HEK293 (cell line): ENCODE measurements around the gene RABEPK.

ENCODE experiments used
- CTCF ChIA-PET: fragments of 350-600 bp; formaldehyde crosslinking; extraction: SDS; loops from one replicate; lab custom pipeline; 2021; ENCODE audit warnings: antibody characterized with exemption; lab: Yijun Ruan, JAX
- POLR2A ChIA-PET: fragments of 300-600 bp; formaldehyde crosslinking; extraction: SDS; loops from one replicate; lab custom pipeline; 2020; ENCODE audit warnings: antibody characterized with exemption, inconsistent platforms; lab: Yijun Ruan, JAX
- H3K27ac ChIP-seq: fragments of 200-500 bp; sonication (Bioruptor generic); 2 replicates; pipeline ENCODE4 v1.5.1; 2014; ENCODE audit warnings: low read depth, low read length, control low read depth, inconsistent platforms; ENCODE audit errors: extremely low read depth
- H3K36me3 ChIP-seq, 2 experiments: fragments of 200-500 bp in 1 of 2; sonication (Bioruptor generic) in 1 of 2; 1 replicate in 1 of 2; 2 replicates in 1 of 2; pipeline ENCODE4 v1.5.1; 2014 to 2017; ENCODE audit warnings: inconsistent platforms in 2 of 2, low read length in 2 of 2; ENCODE audit not compliant: control insufficient read depth in 2 of 2, insufficient read depth in 1 of 2
- H3K4me1 ChIP-seq: fragments of 200-500 bp; sonication (Bioruptor generic); 2 replicates; pipeline ENCODE4 v1.5.1; 2014; ENCODE audit warnings: mild to moderate bottlenecking, low read length, inconsistent platforms; ENCODE audit not compliant: control insufficient read depth, insufficient read depth
- H3K4me3 ChIP-seq: 2 replicates; pipeline ENCODE4 v1.5.1; 2011; ENCODE audit warnings: low read depth, mild to moderate bottlenecking, control low read depth, low read length, moderate library complexity
- H3K9me3 ChIP-seq: fragments of 200-500 bp; sonication (Bioruptor generic); 2 replicates; pipeline ENCODE4 v1.5.1; 2014; ENCODE audit warnings: low read depth, low read length, inconsistent platforms; ENCODE audit not compliant: control insufficient read depth, insufficient read depth
- EGR2 ChIP-seq: fragments of 450-650 bp; formaldehyde crosslinking; IDR thresholded peaks from 2 replicates; pipeline ENCODE4 v1.5.1; 2016; ENCODE audit warnings: low read depth, missing biosample characterization, missing genetic modification characterization
- GLIS1 ChIP-seq: fragments of 450-650 bp; formaldehyde crosslinking; IDR thresholded peaks from 2 replicates; pipeline ENCODE4 v1.5.1; 2016; ENCODE audit warnings: missing biosample characterization, missing genetic modification characterization
- IKZF3 ChIP-seq: fragments of 450-650 bp; IDR thresholded peaks from 2 replicates; pipeline ENCODE4 v1.5.0; 2018; ENCODE audit warnings: missing biosample characterization, mild to moderate bottlenecking, missing genetic modification characterization, moderate library complexity
- KLF9 ChIP-seq: fragments of 450-650 bp; formaldehyde crosslinking; IDR thresholded peaks from 2 replicates; pipeline ENCODE4 v1.5.1; 2016; ENCODE audit warnings: missing biosample characterization, missing genetic modification characterization, low read depth
- PRDM1 ChIP-seq: fragments of 450-650 bp; formaldehyde crosslinking; IDR thresholded peaks from 2 replicates; pipeline ENCODE4; 2016; ENCODE audit warnings: missing biosample characterization, missing genetic modification characterization
- TRIM28 ChIP-seq: IDR thresholded peaks from 2 replicates; pipeline ENCODE4 v1.6.1; 2011; ENCODE audit warnings: low read length, control low read depth, borderline replicate concordance
- YY2 ChIP-seq: fragments of 450-650 bp; formaldehyde crosslinking; IDR thresholded peaks from 2 replicates; pipeline ENCODE4 v1.5.1; 2016; ENCODE audit warnings: missing biosample characterization, missing genetic modification characterization
- ZBTB17 ChIP-seq: fragments of 450-650 bp; formaldehyde crosslinking; IDR thresholded peaks from 2 replicates; pipeline ENCODE4 v1.5.1; 2016; ENCODE audit warnings: missing biosample characterization, missing genetic modification characterization
- ZBTB21 ChIP-seq: fragments of 450-650 bp; formaldehyde crosslinking; IDR thresholded peaks from 2 replicates; pipeline ENCODE4 v1.5.1; 2017; ENCODE audit warnings: missing biosample characterization, missing genetic modification characterization
- ZBTB48 ChIP-seq: fragments of 450-650 bp; formaldehyde crosslinking; IDR thresholded peaks from 2 replicates; pipeline ENCODE4 v1.5.1; 2016; ENCODE audit warnings: missing biosample characterization, missing genetic modification characterization
- ZFHX2 ChIP-seq: fragments of 450-650 bp; formaldehyde crosslinking; conservative IDR thresholded peaks from 2 replicates; pipeline ENCODE4 v1.5.1; 2016; ENCODE audit warnings: missing biosample characterization, missing genetic modification characterization
- ZNF16 ChIP-seq: fragments of 450-650 bp; formaldehyde crosslinking; IDR thresholded peaks from 2 replicates; pipeline ENCODE4 v1.5.1; 2016; ENCODE audit warnings: low read depth, missing biosample characterization, missing genetic modification characterization
- ZNF174 ChIP-seq: fragments of 450-650 bp; formaldehyde crosslinking; IDR thresholded peaks from 2 replicates; pipeline ENCODE4 v1.5.0; 2017; ENCODE audit warnings: missing biosample characterization, mild to moderate bottlenecking, missing genetic modification characterization
- ZNF335 ChIP-seq: fragments of 450-650 bp; formaldehyde crosslinking; conservative IDR thresholded peaks from 2 replicates; pipeline ENCODE4 v1.5.1; 2016; ENCODE audit warnings: missing biosample characterization, missing genetic modification characterization
- ZNF501 ChIP-seq: fragments of 450-650 bp; formaldehyde crosslinking; IDR thresholded peaks from 2 replicates; pipeline ENCODE4 v1.5.1; 2016; ENCODE audit warnings: missing biosample characterization, missing genetic modification characterization
- ZNF600 ChIP-seq: fragments of 450-650 bp; formaldehyde crosslinking; IDR thresholded peaks from 2 replicates; pipeline ENCODE4 v1.5.1; 2016; ENCODE audit warnings: missing biosample characterization, missing genetic modification characterization
- ZNF610 ChIP-seq: fragments of 450-650 bp; formaldehyde crosslinking; IDR thresholded peaks from 2 replicates; pipeline ENCODE4 v1.5.1; 2016; ENCODE audit warnings: missing biosample characterization, missing genetic modification characterization, borderline replicate concordance
- ZNF660 ChIP-seq: fragments of 450-650 bp; IDR thresholded peaks from 2 replicates; pipeline ENCODE4 v1.5.1; 2018; ENCODE audit warnings: missing biosample characterization, mild to moderate bottlenecking, missing genetic modification characterization
- ZNF670 ChIP-seq: fragments of 450-650 bp; formaldehyde crosslinking; IDR thresholded peaks from 2 replicates; pipeline ENCODE4 v1.5.1; 2016; ENCODE audit warnings: missing biosample characterization, missing genetic modification characterization, low read depth
- ZNF76 ChIP-seq: fragments of 450-650 bp; formaldehyde crosslinking; IDR thresholded peaks from 2 replicates; pipeline ENCODE4; 2016; ENCODE audit warnings: low read depth, missing biosample characterization, missing genetic modification characterization, borderline replicate concordance
- ZNF777 ChIP-seq: fragments of 450-650 bp; formaldehyde crosslinking; IDR thresholded peaks from 2 replicates; pipeline ENCODE4 v1.5.1; 2017; ENCODE audit warnings: missing biosample characterization, missing genetic modification characterization, borderline replicate concordance
- ZXDB ChIP-seq: fragments of 450-650 bp; formaldehyde crosslinking; IDR thresholded peaks from 2 replicates; pipeline ENCODE4 v1.5.1; 2016; ENCODE audit warnings: missing biosample characterization, missing genetic modification characterization
- TF ChIP-seq, protein P1 (sequence below): fragments of 450-650 bp; formaldehyde crosslinking; IDR thresholded peaks from 2 replicates; pipeline ENCODE4 v1.5.1; 2017; ENCODE audit warnings: missing biosample characterization, missing genetic modification characterization
- TF ChIP-seq, protein P2 (sequence below): fragments of 450-650 bp; formaldehyde crosslinking; IDR thresholded peaks from 2 replicates; pipeline ENCODE4 v1.5.1; 2016; ENCODE audit warnings: missing biosample characterization, missing genetic modification characterization
- TF ChIP-seq, protein P3 (sequence below): fragments of 450-650 bp; formaldehyde crosslinking; IDR thresholded peaks from 2 replicates; pipeline ENCODE4 v1.5.1; 2016; ENCODE audit warnings: missing biosample characterization, missing genetic modification characterization

The RABEPK gene

DNA sequence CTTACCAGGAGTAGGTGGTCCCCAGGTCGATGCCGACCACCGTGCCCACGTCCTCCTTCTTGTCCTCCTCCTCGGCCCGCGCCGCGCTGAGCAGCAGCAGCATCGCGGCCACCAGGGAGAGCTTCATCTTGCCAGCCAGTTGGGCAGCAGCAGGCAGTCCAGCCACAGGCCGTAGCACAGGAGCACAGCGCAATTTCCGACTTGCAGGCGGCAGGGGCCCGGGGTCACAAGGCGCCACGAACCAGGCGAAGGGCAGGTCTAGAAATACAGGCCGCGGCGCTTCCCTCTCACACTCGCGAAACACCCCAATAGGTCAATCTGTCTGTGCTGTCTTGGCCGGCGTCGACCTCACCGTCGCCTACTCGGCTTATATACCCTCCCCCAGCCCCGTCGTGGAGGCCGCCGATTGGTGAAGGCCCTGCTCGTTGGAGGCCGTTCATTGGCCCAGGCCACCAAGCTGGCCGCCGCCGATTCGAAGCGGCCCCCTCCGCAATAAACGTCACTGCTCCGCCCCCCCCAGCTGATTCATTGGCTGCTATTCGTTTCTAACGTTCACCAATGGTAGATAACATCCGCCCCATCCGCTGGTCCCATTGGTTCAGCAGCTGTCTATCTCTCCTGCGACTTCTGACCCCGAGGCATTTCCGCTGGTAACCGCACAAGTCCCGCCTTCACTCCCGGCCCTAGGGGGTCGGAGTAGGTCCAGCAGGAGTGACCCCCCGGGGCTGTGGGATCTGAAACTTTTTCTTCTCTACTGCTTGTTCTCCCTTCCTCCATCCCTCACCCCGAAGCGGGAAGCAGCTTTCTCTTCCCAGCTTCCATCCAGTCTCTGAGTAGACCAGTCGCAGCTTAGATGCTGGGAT, 40.9 kb downstream of the RABEPK start, which contains the start of gene HSPA5 (continued):
- TF ChIP-seq, protein P1, sequence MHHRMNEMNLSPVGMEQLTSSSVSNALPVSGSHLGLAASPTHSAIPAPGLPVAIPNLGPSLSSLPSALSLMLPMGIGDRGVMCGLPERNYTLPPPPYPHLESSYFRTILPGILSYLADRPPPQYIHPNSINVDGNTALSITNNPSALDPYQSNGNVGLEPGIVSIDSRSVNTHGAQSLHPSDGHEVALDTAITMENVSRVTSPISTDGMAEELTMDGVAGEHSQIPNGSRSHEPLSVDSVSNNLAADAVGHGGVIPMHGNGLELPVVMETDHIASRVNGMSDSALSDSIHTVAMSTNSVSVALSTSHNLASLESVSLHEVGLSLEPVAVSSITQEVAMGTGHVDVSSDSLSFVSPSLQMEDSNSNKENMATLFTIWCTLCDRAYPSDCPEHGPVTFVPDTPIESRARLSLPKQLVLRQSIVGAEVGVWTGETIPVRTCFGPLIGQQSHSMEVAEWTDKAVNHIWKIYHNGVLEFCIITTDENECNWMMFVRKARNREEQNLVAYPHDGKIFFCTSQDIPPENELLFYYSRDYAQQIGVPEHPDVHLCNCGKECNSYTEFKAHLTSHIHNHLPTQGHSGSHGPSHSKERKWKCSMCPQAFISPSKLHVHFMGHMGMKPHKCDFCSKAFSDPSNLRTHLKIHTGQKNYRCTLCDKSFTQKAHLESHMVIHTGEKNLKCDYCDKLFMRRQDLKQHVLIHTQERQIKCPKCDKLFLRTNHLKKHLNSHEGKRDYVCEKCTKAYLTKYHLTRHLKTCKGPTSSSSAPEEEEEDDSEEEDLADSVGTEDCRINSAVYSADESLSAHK (tag by site-specific recombination) = 0 out of 2 replicates have a peak, but pooled peaks have one; percentile 10
- no peak for TF ChIP-seq ZNF16 (tag by site-specific recombination)
- TF ChIP-seq, all 188 proteins: peak for 48

DNA sequence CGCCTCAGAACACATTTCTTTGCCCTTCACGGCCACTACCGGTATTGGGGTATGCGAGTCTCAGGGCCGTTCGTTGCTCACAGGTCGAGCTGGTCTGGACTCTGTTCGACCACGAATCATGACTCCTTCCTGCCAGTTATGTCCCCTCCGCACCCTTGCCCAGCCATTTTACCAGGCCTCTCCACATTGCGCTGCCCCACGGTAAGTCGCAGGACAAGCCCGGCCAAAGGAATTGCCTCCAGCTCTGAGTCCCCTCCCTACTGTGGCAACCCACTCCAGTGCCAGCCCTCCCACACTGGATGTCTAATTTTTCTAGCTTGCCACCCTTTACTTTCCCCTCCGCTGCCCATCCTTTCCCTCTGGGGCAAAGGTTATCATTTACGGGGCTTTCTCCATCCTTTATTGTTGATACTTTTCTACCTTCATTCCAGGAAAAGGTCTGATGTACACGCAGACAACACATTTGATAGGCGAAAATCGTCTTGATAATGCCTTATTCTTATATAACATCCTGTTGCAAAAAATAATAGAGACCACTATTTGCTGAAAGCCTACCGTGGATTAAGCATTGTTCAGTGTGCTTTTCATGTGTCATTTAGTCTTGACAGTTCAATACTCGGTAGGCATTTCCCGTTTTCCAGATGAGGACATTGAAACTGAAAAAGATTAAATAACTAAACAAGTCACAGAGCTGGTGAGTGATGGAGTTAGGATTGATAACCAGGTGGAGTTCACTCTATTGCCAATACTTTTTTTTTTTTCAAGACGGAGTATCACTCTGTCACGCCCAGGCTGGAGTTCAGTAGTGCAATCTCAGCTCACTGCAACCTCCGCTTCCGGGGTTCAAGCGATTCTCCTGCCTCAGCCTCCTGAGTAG, 41.8 kb downstream of the RABEPK start:
- Histone ChIP-seq H3K36me3 (peaks cover 13 to 37% of the 10 kb centered on the region in 2 experiments; a peak in 2 of 3 replicates), H3K27ac (peak overlapping the region; percentile 81), H3K9me3 (no peaks in the 10 kb centered on the region), H3K4me3 (peak overlapping the region; percentile 60), H3K4me1 (no peaks in the 10 kb centered on the region)
- ChIA-PET CTCF (interaction anchor here (0.6 to 2.9 kb wide), 5 partner anchors 13 to 244 kb away, joined by 3 to 14 read pairs (median 4); partner anchors contain the start of gene SCAI), POLR2A (interaction anchor here (0.5 to 3.8 kb wide), 58 partner anchors 7 to 1610 kb away, joined by 3 to 62 read pairs (median 5); partner anchors contain the start of genes ARPC5L, GAPVD1, MAPKAP1 and NR6A1)
- TF ChIP-seq KLF9 (tag by site-specific recombination) (0 out of 2 replicates have a peak, but pooled peaks have one; percentile 6), ZNF174 (tag by site-specific recombination) (no peak), ZFHX2 (tag by site-specific recombination) (0 out of 2 replicates have a peak, but pooled peaks have one; percentile 27), ZNF501 (peak; percentile 45; the same call in 1 of the 2 replicates), ZXDB (tag by site-specific recombination) (0 out of 2 replicates have a peak, but pooled peaks have one; percentile 29), ZNF610 (no peak), ZNF660 (0 out of 2 replicates have a peak, but pooled peaks have one; percentile 12), ZNF335 (peak; percentile 54), TRIM28 (0 out of 2 replicates have a peak, but pooled peaks have one; percentile 52), ZBTB48 (tag by site-specific recombination) (peak; percentile 36; the same call in 1 of the 2 replicates), ZBTB21 (tag by site-specific recombination) (no peak), ZNF76 (tag by site-specific recombination) (0 out of 2 replicates have a peak, but pooled peaks have one; percentile 53), ZNF600 (tag by site-specific recombination) (peak; percentile 66; the same call in 1 of the 2 replicates), ZNF777 (tag by site-specific recombination) (no peak), PRDM1 (peak; percentile 85), EGR2 (tag by site-specific recombination) (0 out of 2 replicates have a peak, but pooled peaks have one; percentile 24), YY2 (tag by site-specific recombination) (peak; percentile 68), ZNF670 (tag by site-specific recombination) (no peak), GLIS1 (tag by site-specific recombination) (0 out of 2 replicates have a peak, but pooled peaks have one; percentile 1), IKZF3 (tag by site-specific recombination) (no peak), ZBTB17 (tag by site-specific recombination) (peak; percentile 43)
- TF ChIP-seq, protein P2, sequence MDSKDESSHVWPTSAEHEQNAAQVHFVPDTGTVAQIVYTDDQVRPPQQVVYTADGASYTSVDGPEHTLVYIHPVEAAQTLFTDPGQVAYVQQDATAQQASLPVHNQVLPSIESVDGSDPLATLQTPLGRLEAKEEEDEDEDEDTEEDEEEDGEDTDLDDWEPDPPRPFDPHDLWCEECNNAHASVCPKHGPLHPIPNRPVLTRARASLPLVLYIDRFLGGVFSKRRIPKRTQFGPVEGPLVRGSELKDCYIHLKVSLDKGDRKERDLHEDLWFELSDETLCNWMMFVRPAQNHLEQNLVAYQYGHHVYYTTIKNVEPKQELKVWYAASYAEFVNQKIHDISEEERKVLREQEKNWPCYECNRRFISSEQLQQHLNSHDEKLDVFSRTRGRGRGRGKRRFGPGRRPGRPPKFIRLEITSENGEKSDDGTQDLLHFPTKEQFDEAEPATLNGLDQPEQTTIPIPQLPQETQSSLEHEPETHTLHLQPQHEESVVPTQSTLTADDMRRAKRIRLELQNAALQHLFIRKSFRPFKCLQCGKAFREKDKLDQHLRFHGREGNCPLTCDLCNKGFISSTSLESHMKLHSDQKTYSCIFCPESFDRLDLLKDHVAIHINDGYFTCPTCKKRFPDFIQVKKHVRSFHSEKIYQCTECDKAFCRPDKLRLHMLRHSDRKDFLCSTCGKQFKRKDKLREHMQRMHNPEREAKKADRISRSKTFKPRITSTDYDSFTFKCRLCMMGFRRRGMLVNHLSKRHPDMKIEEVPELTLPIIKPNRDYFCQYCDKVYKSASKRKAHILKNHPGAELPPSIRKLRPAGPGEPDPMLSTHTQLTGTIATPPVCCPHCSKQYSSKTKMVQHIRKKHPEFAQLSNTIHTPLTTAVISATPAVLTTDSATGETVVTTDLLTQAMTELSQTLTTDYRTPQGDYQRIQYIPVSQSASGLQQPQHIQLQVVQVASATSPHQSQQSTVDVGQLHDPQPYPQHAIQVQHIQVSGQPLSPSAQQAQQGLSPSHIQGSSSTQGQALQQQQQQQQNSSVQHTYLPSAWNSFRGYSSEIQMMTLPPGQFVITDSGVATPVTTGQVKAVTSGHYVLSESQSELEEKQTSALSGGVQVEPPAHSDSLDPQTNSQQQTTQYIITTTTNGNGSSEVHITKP (tag by site-specific recombination) = 0 out of 2 replicates have a peak, but pooled peaks have one; percentile 14
- TF ChIP-seq, protein P3, sequence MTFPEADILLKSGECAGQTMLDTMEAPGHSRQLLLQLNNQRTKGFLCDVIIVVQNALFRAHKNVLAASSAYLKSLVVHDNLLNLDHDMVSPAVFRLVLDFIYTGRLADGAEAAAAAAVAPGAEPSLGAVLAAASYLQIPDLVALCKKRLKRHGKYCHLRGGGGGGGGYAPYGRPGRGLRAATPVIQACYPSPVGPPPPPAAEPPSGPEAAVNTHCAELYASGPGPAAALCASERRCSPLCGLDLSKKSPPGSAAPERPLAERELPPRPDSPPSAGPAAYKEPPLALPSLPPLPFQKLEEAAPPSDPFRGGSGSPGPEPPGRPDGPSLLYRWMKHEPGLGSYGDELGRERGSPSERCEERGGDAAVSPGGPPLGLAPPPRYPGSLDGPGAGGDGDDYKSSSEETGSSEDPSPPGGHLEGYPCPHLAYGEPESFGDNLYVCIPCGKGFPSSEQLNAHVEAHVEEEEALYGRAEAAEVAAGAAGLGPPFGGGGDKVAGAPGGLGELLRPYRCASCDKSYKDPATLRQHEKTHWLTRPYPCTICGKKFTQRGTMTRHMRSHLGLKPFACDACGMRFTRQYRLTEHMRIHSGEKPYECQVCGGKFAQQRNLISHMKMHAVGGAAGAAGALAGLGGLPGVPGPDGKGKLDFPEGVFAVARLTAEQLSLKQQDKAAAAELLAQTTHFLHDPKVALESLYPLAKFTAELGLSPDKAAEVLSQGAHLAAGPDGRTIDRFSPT (tag by site-specific recombination) = peak; percentile 42; the same call in 1 of the 2 replicates
